Adrenal gland (tissue), 12 donors: ENCODE results near the gene UVSSA. TPM values are rescaled to one million over a fixed set of nuclear protein-coding genes. Genes with fewer than 3 reads are reported as not detected.
"Not testable (repeated sequence)": the region's sequence is repeated elsewhere in the genome, so short reads cannot be mapped to it uniquely, and the experiment has no call there.

Source experiments
- DNase-seq, 7 donors: peaks; one replicate each; pipeline ENCODE4 v3.0.0-alpha.2; 2019 to 2020
- H3K27ac ChIP-seq, 5 donors: fragments of 200-600 bp; sonication (generic) in 4 of 5; 1 replicate in 3 of 5; 2 replicates in 2 of 5; pipeline versions ENCODE4 v1.5.1 to v1.8.0; 2016 to 2020; ENCODE audit warnings: mild to moderate bottlenecking in 1 of 5
- H3K27me3 ChIP-seq: fragments of 200-600 bp; 2 replicates; pipeline ENCODE4 v1.8.0; 2021
- H3K36me3 ChIP-seq, 2 donors: fragments of 200-600 bp; replicated peaks in 1 of 2; 1 replicate in 1 of 2; 2 replicates in 1 of 2; pipeline versions ENCODE4 v1.5.1 to v1.8.0; 2018 to 2022
- H3K4me1 ChIP-seq, 2 donors: fragments of 200-600 bp; replicated peaks in 1 of 2; 1 replicate in 1 of 2; 2 replicates in 1 of 2; pipeline versions ENCODE4 v1.5.1 to v1.8.0; 2018 to 2021
- H3K4me3 ChIP-seq, 4 donors: fragments of 200-600 bp; sonication (generic) in 3 of 4; one replicate each; pipeline ENCODE4 v1.5.1; 2016 to 2018
- H3K9me3 ChIP-seq, 3 donors: fragments of 200-600 bp; sonication (generic) in 1 of 3; replicated peaks in 1 of 3; 1 replicate in 2 of 3; 2 replicates in 1 of 3; pipeline versions ENCODE4 v1.5.1 to v1.8.0; 2016 to 2021
- POLR2A ChIP-seq, 2 donors: fragments of 450-650 bp; IDR thresholded peaks; one replicate each; pipeline ENCODE4 v1.6.1; 2017; ENCODE audit warnings: antibody characterized with exemption in 2 of 2, mild to moderate bottlenecking in 2 of 2, moderate library complexity in 1 of 2
- WGBS, 4 donors: extraction: QIAGEN DNeasy Blood & Tissue Kit in 2 of 4; methylation state at CpG; one replicate each; pipeline versions ENCODE4 v1.1.5 to v1.1.7; 2013 to 2017; 5-methylcytosine and 5-hydroxymethylcytosine counted together
- intact Hi-C, 2 donors: fragments of 100-400 bp; cut with DNase I; formaldehyde crosslinking; loops; one replicate each; pipeline versions ENCODE4 v1.14.1 to v1.15.0; 2022 to 2023
- polyA plus RNA-seq, 3 donors: library from polyadenylated mRNA; stranded (reverse); fragments of 200-250 nt in 2 of 3; fragments of 350-450 nt in 1 of 3; fragmentation: Illumina TruSeq in 1 of 3; extraction: RNeasy Lipid Tissue Mini Kit (QIAGEN cat#74804) in 1 of 3; gene quantifications; one replicate each; pipeline ENCODE4 v1.2.3, GENCODE V29; 2013 to 2014
- total RNA-seq, 9 donors: library from RNA; depleted of rRNA in 4 of 9; stranded (reverse); fragments of >200 nt in 4 of 9; fragments of 120-200 nt in 1 of 9; fragmentation: NEBNext Ultra II Directional in 1 of 9; extraction: Animal tissue kit (Norgen Biotek cat#: 25700) in 1 of 9; gene quantifications; one replicate each; pipeline versions ENCODE4 v1.1.0 to v1.2.4, GENCODE V29; 2013 to 2023
- TF ChIP-seq, protein P1 (sequence below), 6 experiments: fragments of 450-650 bp in 4 of 6; fragments of 200-600 bp in 2 of 6; sonication (generic) in 1 of 6; IDR thresholded peaks; 1 replicate in 5 of 6; 2 replicates in 1 of 6; pipeline versions ENCODE4 v1.5.1 to v1.8.0; 2016 to 2021; ENCODE audit warnings: antibody characterized with exemption in 6 of 6, mild to moderate bottlenecking in 2 of 6, moderate library complexity in 1 of 6
- donor health status: healthy with polysubstance abuse.
- donor health status: Bipolar disorder and iron deficiency.
- donor health status: DM: yes; HTN: yes; CAD: no.
- donor health status: DM: no; HTN: no; CAD: no.
- donor health status: DM: no; HTN: no; CAD: no.
- donor health status: DM: yes; HTN: yes; CAD: no.

Gene UVSSA
- total and polyA plus RNA-seq, 12 donors, result 2.9 to 37.4 (median 17.5) TPM

DNA sequence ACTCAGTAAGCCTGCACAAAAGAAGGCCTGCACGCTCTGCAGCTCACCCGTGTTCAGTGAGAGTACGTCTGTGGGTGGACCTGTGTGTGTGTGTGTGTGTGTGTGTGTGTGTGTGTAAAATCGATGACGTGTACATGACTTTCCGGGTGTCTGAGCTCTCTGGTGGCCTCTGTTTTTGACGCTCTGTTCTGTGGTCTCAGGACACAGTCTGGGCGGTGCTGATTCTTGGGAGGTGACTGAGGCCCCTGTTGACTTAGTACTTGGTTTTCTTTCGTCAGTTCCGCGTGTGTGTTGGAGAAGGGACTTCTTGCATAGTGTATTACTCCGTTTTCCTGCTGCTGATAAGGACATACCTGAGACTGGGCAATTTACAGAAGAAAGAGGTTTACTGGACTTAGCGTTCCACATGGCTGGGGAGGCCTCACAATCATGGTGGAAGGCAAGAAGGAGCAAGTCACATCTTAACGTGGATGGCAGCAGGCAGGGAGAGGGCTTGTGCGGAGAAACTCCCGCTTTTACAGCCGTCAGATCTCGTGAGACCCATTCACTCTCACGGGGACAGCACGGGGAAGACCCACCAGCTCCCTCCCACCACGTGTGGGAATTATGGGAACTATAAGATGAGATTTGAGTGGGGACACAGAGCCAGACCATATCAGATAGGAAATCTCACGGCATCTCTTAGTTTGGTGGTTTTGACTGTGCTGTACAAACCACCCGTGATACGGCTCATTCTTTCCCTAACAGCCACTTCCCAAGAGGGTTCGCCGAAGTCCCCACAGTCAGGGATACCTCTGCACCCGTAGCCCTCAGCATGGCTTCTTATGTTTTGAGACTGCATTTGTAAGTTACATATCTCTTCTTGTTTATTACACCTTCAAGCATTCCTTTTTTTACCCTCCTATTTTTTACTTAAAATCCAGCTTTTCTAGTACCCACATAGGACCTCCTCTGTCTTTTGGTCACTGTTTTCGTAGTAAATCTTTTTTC, 24.5 kb downstream of the UVSSA start:
- TF ChIP-seq, protein P1, sequence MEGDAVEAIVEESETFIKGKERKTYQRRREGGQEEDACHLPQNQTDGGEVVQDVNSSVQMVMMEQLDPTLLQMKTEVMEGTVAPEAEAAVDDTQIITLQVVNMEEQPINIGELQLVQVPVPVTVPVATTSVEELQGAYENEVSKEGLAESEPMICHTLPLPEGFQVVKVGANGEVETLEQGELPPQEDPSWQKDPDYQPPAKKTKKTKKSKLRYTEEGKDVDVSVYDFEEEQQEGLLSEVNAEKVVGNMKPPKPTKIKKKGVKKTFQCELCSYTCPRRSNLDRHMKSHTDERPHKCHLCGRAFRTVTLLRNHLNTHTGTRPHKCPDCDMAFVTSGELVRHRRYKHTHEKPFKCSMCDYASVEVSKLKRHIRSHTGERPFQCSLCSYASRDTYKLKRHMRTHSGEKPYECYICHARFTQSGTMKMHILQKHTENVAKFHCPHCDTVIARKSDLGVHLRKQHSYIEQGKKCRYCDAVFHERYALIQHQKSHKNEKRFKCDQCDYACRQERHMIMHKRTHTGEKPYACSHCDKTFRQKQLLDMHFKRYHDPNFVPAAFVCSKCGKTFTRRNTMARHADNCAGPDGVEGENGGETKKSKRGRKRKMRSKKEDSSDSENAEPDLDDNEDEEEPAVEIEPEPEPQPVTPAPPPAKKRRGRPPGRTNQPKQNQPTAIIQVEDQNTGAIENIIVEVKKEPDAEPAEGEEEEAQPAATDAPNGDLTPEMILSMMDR (IDR thresholded peaks at IDR 0.05), result no peak
- TF ChIP-seq POLR2A (IDR thresholded peaks at IDR 0.05), result no peak
- H3K27ac ChIP-seq, result no peak overlapping the region
- H3K27me3 ChIP-seq, result no peaks in the 10 kb centered on the region
- intact Hi-C loops, result no loop called here
- H3K4me1 ChIP-seq, result no peaks in the 10 kb centered on the region
- peak in 1 of 7 donors; percentile 2 for DNase-seq
- WGBS, 4 donors, result 95 to 96% (median 96%) methylated on average over 26 to 28 of the region's 28 CpGs
- no peaks in the 10 kb centered on the region for H3K9me3 ChIP-seq
- no peak overlapping the region for H3K4me3 ChIP-seq
- H3K36me3 ChIP-seq, result peaks cover 0 to 15% of the 10 kb centered on the region in 2 donors

DNA sequence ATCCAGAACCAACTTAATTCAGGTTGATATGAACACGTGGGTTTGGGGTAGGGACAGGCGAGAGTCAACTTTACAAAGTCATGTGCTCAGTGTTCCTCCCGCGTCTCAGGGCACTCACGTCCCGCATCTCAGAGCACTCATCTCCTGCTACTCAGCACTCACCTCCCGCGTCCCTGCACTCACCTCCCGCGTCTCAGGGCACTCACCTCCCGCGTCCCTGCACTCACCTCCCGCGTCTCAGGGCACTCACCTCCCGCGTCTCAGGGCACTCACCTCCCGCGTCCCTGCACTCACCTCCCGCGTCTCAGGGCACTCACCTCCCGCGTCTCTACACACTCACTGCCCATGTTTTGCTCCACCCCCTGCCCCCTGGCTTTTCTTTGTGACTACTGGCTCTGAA, 25.6 kb downstream of the UVSSA start:
- H3K4me3 ChIP-seq, result not testable (repeated sequence)

DNA sequence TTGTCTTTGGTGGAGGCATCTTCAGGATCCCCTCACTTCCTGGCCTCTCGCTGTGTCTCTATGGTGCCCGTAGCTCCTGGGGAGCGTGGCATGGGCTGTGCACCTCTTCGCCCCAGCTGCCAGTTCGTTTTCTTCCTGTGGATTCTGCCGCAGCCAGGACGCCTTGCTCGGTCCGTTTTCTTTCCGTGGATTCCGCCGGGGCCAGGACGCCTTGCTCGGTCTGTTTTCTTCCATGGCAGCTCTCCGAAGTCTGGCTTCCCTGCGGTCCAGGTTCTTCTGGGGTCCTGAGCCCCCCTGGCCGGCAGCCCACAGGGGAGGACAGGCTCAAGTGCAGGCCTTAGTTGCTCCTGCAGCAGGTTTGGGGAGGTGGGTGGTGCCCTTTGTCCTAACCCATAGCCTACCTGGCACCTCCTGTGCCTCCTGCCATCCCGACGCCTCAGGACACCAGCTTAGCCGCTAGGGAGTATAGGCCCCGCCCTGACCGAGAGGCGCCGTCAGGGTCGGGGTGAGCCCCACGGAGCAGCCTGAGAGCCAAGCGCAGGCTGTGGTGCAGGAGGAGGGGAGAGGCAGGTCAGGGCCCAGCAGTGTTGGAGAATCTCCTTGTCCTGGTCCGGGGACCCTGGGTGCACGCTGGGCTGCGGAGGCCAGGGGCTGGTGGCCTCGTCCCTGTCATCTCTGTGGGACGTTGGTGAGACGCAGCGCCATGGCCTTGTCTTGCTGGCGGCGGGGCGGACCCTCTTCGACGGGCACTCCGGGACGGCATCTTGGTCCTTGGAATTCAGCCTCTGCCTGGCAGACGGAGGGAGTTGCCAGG, 27.1 kb downstream of the UVSSA start:
- intact Hi-C loops, result no loop called here
- no peaks in the 10 kb centered on the region for H3K27me3 ChIP-seq
- peak in 4 of 7 donors; percentile 1 to 13 (median 8) for DNase-seq
- H3K4me3 ChIP-seq, result no peak overlapping the region
- no peak for TF ChIP-seq POLR2A (IDR thresholded peaks at IDR 0.05)
- TF ChIP-seq, protein P1 (IDR thresholded peaks at IDR 0.05), result no peak
- H3K4me1 ChIP-seq, result no peaks in the 10 kb centered on the region
- H3K27ac ChIP-seq, result no peak overlapping the region
- no peaks in the 10 kb centered on the region for H3K9me3 ChIP-seq
- WGBS, 4 donors, result 92 to 97% (median 94%) methylated on average over 37 to 42 of the region's 42 CpGs
- peaks cover 0 to 11% of the 10 kb centered on the region in 2 donors for H3K36me3 ChIP-seq

More for the DNA sequence above, 25.6 kb downstream of the UVSSA start:
- H3K27me3 ChIP-seq, intact Hi-C loops, H3K4me1 ChIP-seq, H3K27ac ChIP-seq, H3K9me3 ChIP-seq: not testable (repeated sequence)
- 78 to 97% (median 91%) methylated on average over 13 to 22 of the region's 22 CpGs for WGBS, 4 donors
- H3K36me3 ChIP-seq, result peaks cover 0 to 11% of the 10 kb centered on the region in 2 donors
- peak in 1 of 7 donors; percentile 11 for DNase-seq

GRCh38 chr4:1374706-1375045, 27.7 kb downstream of the UVSSA start:
- Histone ChIP-seq H3K9me3 (no peaks in the 10 kb centered on the region), H3K4me1 (no peaks in the 10 kb centered on the region), H3K27me3 (no peaks in the 10 kb centered on the region), H3K36me3 (peaks cover 0 to 11% of the 10 kb centered on the region in 2 donors), H3K4me3 (no peak overlapping the region), H3K27ac (no peak overlapping the region)
- 93 to 100% (median 94%) methylated on average over 7 to 14 of the region's 14 CpGs for WGBS, 4 donors
- DNase-seq, result peak in 1 of 7 donors; percentile 3
- intact Hi-C loops, result no loop called here
- no peak for TF ChIP-seq POLR2A (IDR thresholded peaks at IDR 0.05)
- TF ChIP-seq, protein P1 (IDR thresholded peaks at IDR 0.05), result no peak
